Measurements from ENCODE around the gene RHOU.

RHOU gene

DNA sequence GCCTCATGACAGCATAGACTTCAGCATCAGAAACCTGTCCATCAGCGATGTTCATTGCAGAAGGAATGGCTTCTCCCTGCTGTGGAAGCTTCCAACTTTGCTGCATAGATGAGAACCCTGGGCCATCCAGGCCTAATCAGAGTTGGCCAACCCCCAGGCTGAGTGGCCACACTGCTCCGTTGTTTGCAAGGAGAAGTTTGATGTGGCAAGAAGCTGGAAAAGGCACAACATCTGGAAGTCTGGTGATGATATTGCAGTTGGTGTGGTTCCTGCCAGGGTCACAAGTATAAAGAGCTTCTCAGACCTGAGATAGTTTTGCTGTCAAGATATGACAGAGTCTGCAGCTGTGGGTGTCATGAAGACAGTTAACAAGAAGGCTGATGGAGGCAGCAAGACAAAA, 41.2 kb downstream of the RHOU start:
- Histone ChIP-seq H3K9me3 (ENCODE audit: control insufficient read depth, low read length) (no peaks in the 10 kb centered on the region), H3K79me2 (no peaks in the 10 kb centered on the region), H3K27me3 (ENCODE audit: control insufficient read depth, insufficient read depth, low read length) (no peaks in the 10 kb centered on the region), H3K27ac (no peak overlapping the region), H3K36me3 (ENCODE audit: control insufficient read depth, insufficient read depth, low read length) (no peaks in the 10 kb centered on the region), H3K9ac (no peak overlapping the region), H3K4me2 (ENCODE audit: low read length) (no peak overlapping the region), H3K4me3 (ENCODE audit: low read depth, low read length) (no peak overlapping the region), H3K4me1 (no peaks in the 10 kb centered on the region), H2AFZ (no peak overlapping the region)
- TF ChIP-seq, protein P1, sequence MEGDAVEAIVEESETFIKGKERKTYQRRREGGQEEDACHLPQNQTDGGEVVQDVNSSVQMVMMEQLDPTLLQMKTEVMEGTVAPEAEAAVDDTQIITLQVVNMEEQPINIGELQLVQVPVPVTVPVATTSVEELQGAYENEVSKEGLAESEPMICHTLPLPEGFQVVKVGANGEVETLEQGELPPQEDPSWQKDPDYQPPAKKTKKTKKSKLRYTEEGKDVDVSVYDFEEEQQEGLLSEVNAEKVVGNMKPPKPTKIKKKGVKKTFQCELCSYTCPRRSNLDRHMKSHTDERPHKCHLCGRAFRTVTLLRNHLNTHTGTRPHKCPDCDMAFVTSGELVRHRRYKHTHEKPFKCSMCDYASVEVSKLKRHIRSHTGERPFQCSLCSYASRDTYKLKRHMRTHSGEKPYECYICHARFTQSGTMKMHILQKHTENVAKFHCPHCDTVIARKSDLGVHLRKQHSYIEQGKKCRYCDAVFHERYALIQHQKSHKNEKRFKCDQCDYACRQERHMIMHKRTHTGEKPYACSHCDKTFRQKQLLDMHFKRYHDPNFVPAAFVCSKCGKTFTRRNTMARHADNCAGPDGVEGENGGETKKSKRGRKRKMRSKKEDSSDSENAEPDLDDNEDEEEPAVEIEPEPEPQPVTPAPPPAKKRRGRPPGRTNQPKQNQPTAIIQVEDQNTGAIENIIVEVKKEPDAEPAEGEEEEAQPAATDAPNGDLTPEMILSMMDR (IDR thresholded peaks at IDR 0.05) = no peak

DNA sequence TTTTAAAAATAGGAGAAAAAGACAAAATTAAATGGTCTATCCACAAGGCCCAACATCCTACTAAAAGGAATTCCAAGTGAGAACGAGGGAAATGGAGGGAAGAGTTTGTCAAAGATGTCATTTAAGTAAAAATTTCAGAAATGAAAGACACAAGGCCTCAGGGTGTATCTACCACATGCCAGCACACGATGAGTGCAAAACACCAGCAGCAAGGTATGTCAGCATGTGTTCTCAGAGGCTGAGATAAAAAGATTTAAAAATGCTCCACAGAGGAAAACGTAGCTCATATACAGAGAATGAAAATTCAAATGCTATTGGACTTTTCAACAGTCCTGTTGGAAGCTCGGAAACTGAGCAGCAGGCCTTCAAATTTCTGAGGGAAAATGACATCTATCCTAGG, 42.0 kb downstream of the RHOU start:
- Histone ChIP-seq H2AFZ (no peak overlapping the region), H3K27ac (no peak overlapping the region), H3K79me2 (no peaks in the 10 kb centered on the region), H3K36me3 (ENCODE audit: control insufficient read depth, insufficient read depth, low read length) (no peaks in the 10 kb centered on the region), H3K9me3 (ENCODE audit: control insufficient read depth, low read length) (no peaks in the 10 kb centered on the region), H3K4me2 (ENCODE audit: low read length) (no peak overlapping the region), H3K9ac (no peak overlapping the region), H3K27me3 (ENCODE audit: control insufficient read depth, insufficient read depth, low read length) (no peaks in the 10 kb centered on the region), H3K4me1 (no peaks in the 10 kb centered on the region), H3K4me3 (ENCODE audit: low read depth, low read length) (no peak overlapping the region)
- TF ChIP-seq, protein P1 (IDR thresholded peaks at IDR 0.05) = no peak

DNA sequence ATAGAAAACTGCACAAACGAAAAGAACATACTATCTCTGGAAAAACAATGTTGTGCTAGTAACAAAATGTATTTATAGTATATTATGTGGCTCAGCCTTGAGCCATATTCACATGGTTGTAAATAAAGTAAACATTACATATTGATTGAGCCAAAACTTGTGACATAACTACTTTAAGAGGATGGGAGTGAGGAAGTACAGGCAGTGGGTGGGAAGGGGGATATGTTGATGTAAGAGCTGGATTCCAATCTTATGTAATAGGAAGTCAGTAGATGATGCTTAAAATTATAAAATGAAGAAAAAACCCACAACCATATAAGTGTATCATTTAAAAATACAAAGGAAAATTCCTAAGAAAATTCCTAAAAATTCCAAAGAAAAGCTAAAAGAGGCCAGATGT, 42.7 kb downstream of the RHOU start:
- TF ChIP-seq, protein P1 (IDR thresholded peaks at IDR 0.05) = no peak
- no peak overlapping the region for H3K4me2 ChIP-seq (ENCODE audit: low read length)
- H3K4me1 ChIP-seq = no peaks in the 10 kb centered on the region
- no peak overlapping the region for H3K27ac ChIP-seq
- H3K9me3 ChIP-seq (ENCODE audit: control insufficient read depth, low read length) = no peaks in the 10 kb centered on the region
- H3K36me3 ChIP-seq (ENCODE audit: control insufficient read depth, insufficient read depth, low read length) = no peaks in the 10 kb centered on the region
- H3K27me3 ChIP-seq (ENCODE audit: control insufficient read depth, insufficient read depth, low read length) = no peaks in the 10 kb centered on the region
- H2AFZ ChIP-seq = no peak overlapping the region
- H3K9ac ChIP-seq = no peak overlapping the region
- no peak overlapping the region for H3K4me3 ChIP-seq (ENCODE audit: low read depth, low read length)
- H3K79me2 ChIP-seq = no peaks in the 10 kb centered on the region

DNA sequence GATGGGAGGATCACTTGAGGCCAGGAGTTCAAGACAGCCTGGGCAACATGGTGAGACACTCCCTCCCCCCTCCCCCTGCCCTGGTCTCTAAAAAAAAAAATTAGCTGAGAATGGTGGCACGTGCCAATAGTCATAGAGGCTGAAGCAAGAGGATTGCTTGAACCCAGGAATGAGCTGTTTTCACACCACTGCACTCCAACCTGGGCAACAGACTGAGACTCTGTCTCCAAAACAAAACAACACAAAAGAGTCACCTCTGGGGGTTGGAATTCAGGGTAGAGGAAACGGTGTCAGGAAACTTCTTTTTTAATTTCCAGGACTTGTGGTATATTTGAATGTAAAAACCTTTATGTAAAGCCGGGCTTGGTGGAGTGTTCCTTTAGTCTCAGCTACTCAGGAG, 43.2 kb downstream of the RHOU start:
- no peaks in the 10 kb centered on the region for H3K27me3 ChIP-seq (ENCODE audit: control insufficient read depth, insufficient read depth, low read length)

DNA sequence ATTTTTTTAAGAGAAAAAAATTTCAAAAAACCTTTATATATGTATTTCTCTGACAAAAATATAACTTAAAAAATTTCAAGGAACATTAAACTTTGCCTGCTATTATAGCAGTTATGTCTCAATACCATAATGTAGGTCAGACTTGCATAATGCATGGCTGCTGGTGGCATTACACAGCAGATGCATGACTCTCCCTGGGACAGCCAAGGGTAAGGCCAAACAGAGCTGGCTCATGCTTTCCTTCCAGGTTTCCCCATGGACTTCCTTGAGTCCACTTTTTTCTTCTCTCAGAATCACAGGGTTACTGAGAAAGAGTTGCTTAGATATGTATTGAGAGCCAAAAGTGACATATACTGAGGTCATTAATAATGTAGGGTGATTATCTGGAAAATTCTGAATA, 43.7 kb downstream of the RHOU start:
- Histone ChIP-seq H3K27ac (no peak overlapping the region), H3K9ac (no peak overlapping the region), H3K4me3 (ENCODE audit: low read depth, low read length) (no peak overlapping the region), H3K79me2 (no peaks in the 10 kb centered on the region), H3K4me1 (no peaks in the 10 kb centered on the region), H3K9me3 (ENCODE audit: control insufficient read depth, low read length) (no peaks in the 10 kb centered on the region), H3K27me3 (ENCODE audit: control insufficient read depth, insufficient read depth, low read length) (no peaks in the 10 kb centered on the region), H3K36me3 (ENCODE audit: control insufficient read depth, insufficient read depth, low read length) (no peaks in the 10 kb centered on the region), H2AFZ (no peak overlapping the region), H3K4me2 (ENCODE audit: low read length) (no peak overlapping the region)
- TF ChIP-seq, protein P1 (IDR thresholded peaks at IDR 0.05) = no peak

More for the DNA sequence above, 43.2 kb downstream of the RHOU start:
- no peak overlapping the region for H3K27ac ChIP-seq
- H3K4me2 ChIP-seq (ENCODE audit: low read length) = no peak overlapping the region
- no peak overlapping the region for H3K9ac ChIP-seq
- TF ChIP-seq, protein P1 (IDR thresholded peaks at IDR 0.05) = no peak
- H2AFZ ChIP-seq = no peak overlapping the region
- no peaks in the 10 kb centered on the region for H3K36me3 ChIP-seq (ENCODE audit: control insufficient read depth, insufficient read depth, low read length)
- H3K4me3 ChIP-seq (ENCODE audit: low read depth, low read length) = no peak overlapping the region
- H3K4me1 ChIP-seq = no peaks in the 10 kb centered on the region
- H3K79me2 ChIP-seq = no peaks in the 10 kb centered on the region
- H3K9me3 ChIP-seq (ENCODE audit: control insufficient read depth, low read length) = no peaks in the 10 kb centered on the region
